ENCODE measurements around the gene ETNK2.
"Not testable (repeated sequence)": the region's sequence is repeated elsewhere in the genome, so short reads cannot be mapped to it uniquely, and the experiment has no call there.

The ETNK2 gene

GRCh38 chr1:204091787-204092312 is 60.0 kb downstream of the ETNK2 start:
- H3K36me3 ChIP-seq (ENCODE audit: insufficient read depth, low read length), result no peaks in the 10 kb centered on the region
- peaks cover 64% of the 10 kb centered on the region for H3K4me1 ChIP-seq (ENCODE audit: insufficient read depth, low read length)
- no peaks in the 10 kb centered on the region for H3K27me3 ChIP-seq (ENCODE audit: insufficient read depth, low read length)
- no peak overlapping the region for H3K4me3 ChIP-seq (ENCODE audit: low read length)
- H2AFZ ChIP-seq (ENCODE audit: low read depth, low read length), result no peak overlapping the region
- H3K9me3 ChIP-seq (ENCODE audit: low read length), result no peaks in the 10 kb centered on the region

GRCh38 chr1:204091066-204091465 is 60.8 kb downstream of the ETNK2 start:
- no peaks in the 10 kb centered on the region for H3K9me3 ChIP-seq (ENCODE audit: low read length)
- no peak overlapping the region for H3K4me3 ChIP-seq (ENCODE audit: low read length)
- peaks cover 61% of the 10 kb centered on the region for H3K4me1 ChIP-seq (ENCODE audit: insufficient read depth, low read length)
- no peaks in the 10 kb centered on the region for H3K27me3 ChIP-seq (ENCODE audit: insufficient read depth, low read length)
- no peak overlapping the region for H2AFZ ChIP-seq (ENCODE audit: low read depth, low read length)
- no peaks in the 10 kb centered on the region for H3K36me3 ChIP-seq (ENCODE audit: insufficient read depth, low read length)

- not testable (repeated sequence) for H2AFZ ChIP-seq (ENCODE audit: low read depth, low read length); H3K4me3 ChIP-seq (ENCODE audit: low read length); H3K36me3 ChIP-seq (ENCODE audit: insufficient read depth, low read length); H3K27me3 ChIP-seq (ENCODE audit: insufficient read depth, low read length); H3K9me3 ChIP-seq (ENCODE audit: low read length)
- H3K4me1 ChIP-seq (ENCODE audit: insufficient read depth, low read length), result peaks cover 53% of the 10 kb centered on the region
These were observed 61.7 kb downstream of the ETNK2 start for GRCh38 chr1:204090132-204090531.

- Histone ChIP-seq H3K9me3 (ENCODE audit: low read length) (no peaks in the 10 kb centered on the region), H3K4me3 (ENCODE audit: low read length) (no peak overlapping the region), H3K27me3 (ENCODE audit: insufficient read depth, low read length) (no peaks in the 10 kb centered on the region), H2AFZ (ENCODE audit: low read depth, low read length) (no peak overlapping the region), H3K4me1 (ENCODE audit: insufficient read depth, low read length) (peaks cover 48% of the 10 kb centered on the region), H3K36me3 (ENCODE audit: insufficient read depth, low read length) (no peaks in the 10 kb centered on the region)
These were observed 62.6 kb downstream of the ETNK2 start for GRCh38 chr1:204089044-204089751.

GRCh38 chr1:204088596-204088995 is 63.2 kb downstream of the ETNK2 start:
- Histone ChIP-seq H3K4me1 (ENCODE audit: insufficient read depth, low read length) (peaks cover 47% of the 10 kb centered on the region), H3K27me3 (ENCODE audit: insufficient read depth, low read length) (no peaks in the 10 kb centered on the region), H3K9me3 (ENCODE audit: low read length) (no peaks in the 10 kb centered on the region), H3K36me3 (ENCODE audit: insufficient read depth, low read length) (no peaks in the 10 kb centered on the region), H2AFZ (ENCODE audit: low read depth, low read length) (no peak overlapping the region), H3K4me3 (ENCODE audit: low read length) (no peak overlapping the region)

- H3K9me3 ChIP-seq (ENCODE audit: low read length), result no peaks in the 10 kb centered on the region
- no peak overlapping the region for H2AFZ ChIP-seq (ENCODE audit: low read depth, low read length)
- no peaks in the 10 kb centered on the region for H3K36me3 ChIP-seq (ENCODE audit: insufficient read depth, low read length)
- no peak overlapping the region for H3K4me3 ChIP-seq (ENCODE audit: low read length)
- no peaks in the 10 kb centered on the region for H3K27me3 ChIP-seq (ENCODE audit: insufficient read depth, low read length)
- H3K4me1 ChIP-seq (ENCODE audit: insufficient read depth, low read length), result peaks cover 41% of the 10 kb centered on the region
These were observed 63.8 kb downstream of the ETNK2 start for GRCh38 chr1:204087893-204088528.

GRCh38 chr1:204087181-204087892 is 64.5 kb downstream of the ETNK2 start:
- Histone ChIP-seq H2AFZ (ENCODE audit: low read depth, low read length) (no peak overlapping the region), H3K4me1 (ENCODE audit: insufficient read depth, low read length) (peaks cover 36% of the 10 kb centered on the region), H3K9me3 (ENCODE audit: low read length) (no peaks in the 10 kb centered on the region), H3K36me3 (ENCODE audit: insufficient read depth, low read length) (no peaks in the 10 kb centered on the region), H3K4me3 (ENCODE audit: low read length) (no peak overlapping the region), H3K27me3 (ENCODE audit: insufficient read depth, low read length) (no peaks in the 10 kb centered on the region)

GRCh38 chr1:204085876-204086275 is 66.0 kb downstream of the ETNK2 start:
- Histone ChIP-seq H3K4me1 (ENCODE audit: insufficient read depth, low read length) (peaks cover 28% of the 10 kb centered on the region), H2AFZ (ENCODE audit: low read depth, low read length) (no peak overlapping the region), H3K36me3 (ENCODE audit: insufficient read depth, low read length) (no peaks in the 10 kb centered on the region), H3K27me3 (ENCODE audit: insufficient read depth, low read length) (no peaks in the 10 kb centered on the region), H3K4me3 (ENCODE audit: low read length) (no peak overlapping the region), H3K9me3 (ENCODE audit: low read length) (no peaks in the 10 kb centered on the region)

- Histone ChIP-seq H3K9me3 (ENCODE audit: low read length) (no peaks in the 10 kb centered on the region), H3K4me1 (ENCODE audit: insufficient read depth, low read length) (peaks cover 34% of the 10 kb centered on the region), H3K36me3 (ENCODE audit: insufficient read depth, low read length) (no peaks in the 10 kb centered on the region), H2AFZ (ENCODE audit: low read depth, low read length) (no peak overlapping the region), H3K27me3 (ENCODE audit: insufficient read depth, low read length) (no peaks in the 10 kb centered on the region), H3K4me3 (ENCODE audit: low read length) (no peak overlapping the region)
These were observed 67.5 kb downstream of the ETNK2 start for GRCh38 chr1:204084247-204084772.

- no peaks in the 10 kb centered on the region for H3K36me3 ChIP-seq (ENCODE audit: insufficient read depth, low read length)
- H3K4me1 ChIP-seq (ENCODE audit: insufficient read depth, low read length), result peaks cover 34% of the 10 kb centered on the region
- H3K4me3 ChIP-seq (ENCODE audit: low read length), result no peak overlapping the region
- no peaks in the 10 kb centered on the region for H3K9me3 ChIP-seq (ENCODE audit: low read length)
- H2AFZ ChIP-seq (ENCODE audit: low read depth, low read length), result no peak overlapping the region
- no peaks in the 10 kb centered on the region for H3K27me3 ChIP-seq (ENCODE audit: insufficient read depth, low read length)
These were observed 68.4 kb downstream of the ETNK2 start for GRCh38 chr1:204083491-204083890.

- no peaks in the 10 kb centered on the region for H3K36me3 ChIP-seq (ENCODE audit: insufficient read depth, low read length)
- peaks cover 43% of the 10 kb centered on the region for H3K4me1 ChIP-seq (ENCODE audit: insufficient read depth, low read length)
- H2AFZ ChIP-seq (ENCODE audit: low read depth, low read length), result no peak overlapping the region
- H3K27me3 ChIP-seq (ENCODE audit: insufficient read depth, low read length), result no peaks in the 10 kb centered on the region
- H3K4me3 ChIP-seq (ENCODE audit: low read length), result no peak overlapping the region
- H3K9me3 ChIP-seq (ENCODE audit: low read length), result no peaks in the 10 kb centered on the region
These were observed 69.9 kb downstream of the ETNK2 start for GRCh38 chr1:204081791-204082513.

GRCh38 chr1:204081164-204081790 is 70.6 kb downstream of the ETNK2 start:
- Histone ChIP-seq H3K4me3 (ENCODE audit: low read length) (no peak overlapping the region), H3K9me3 (ENCODE audit: low read length) (no peaks in the 10 kb centered on the region), H2AFZ (ENCODE audit: low read depth, low read length) (no peak overlapping the region), H3K36me3 (ENCODE audit: insufficient read depth, low read length) (no peaks in the 10 kb centered on the region), H3K4me1 (ENCODE audit: insufficient read depth, low read length) (peaks cover 49% of the 10 kb centered on the region), H3K27me3 (ENCODE audit: insufficient read depth, low read length) (no peaks in the 10 kb centered on the region)
